ENCODE measurements around the gene IRX2. TPM values are rescaled to one million over a fixed set of nuclear protein-coding genes. Genes with fewer than 3 reads are reported as not detected.

IRX2 gene
- total RNA-seq, 2 experiments from 2014 or later: not detected

DNA sequence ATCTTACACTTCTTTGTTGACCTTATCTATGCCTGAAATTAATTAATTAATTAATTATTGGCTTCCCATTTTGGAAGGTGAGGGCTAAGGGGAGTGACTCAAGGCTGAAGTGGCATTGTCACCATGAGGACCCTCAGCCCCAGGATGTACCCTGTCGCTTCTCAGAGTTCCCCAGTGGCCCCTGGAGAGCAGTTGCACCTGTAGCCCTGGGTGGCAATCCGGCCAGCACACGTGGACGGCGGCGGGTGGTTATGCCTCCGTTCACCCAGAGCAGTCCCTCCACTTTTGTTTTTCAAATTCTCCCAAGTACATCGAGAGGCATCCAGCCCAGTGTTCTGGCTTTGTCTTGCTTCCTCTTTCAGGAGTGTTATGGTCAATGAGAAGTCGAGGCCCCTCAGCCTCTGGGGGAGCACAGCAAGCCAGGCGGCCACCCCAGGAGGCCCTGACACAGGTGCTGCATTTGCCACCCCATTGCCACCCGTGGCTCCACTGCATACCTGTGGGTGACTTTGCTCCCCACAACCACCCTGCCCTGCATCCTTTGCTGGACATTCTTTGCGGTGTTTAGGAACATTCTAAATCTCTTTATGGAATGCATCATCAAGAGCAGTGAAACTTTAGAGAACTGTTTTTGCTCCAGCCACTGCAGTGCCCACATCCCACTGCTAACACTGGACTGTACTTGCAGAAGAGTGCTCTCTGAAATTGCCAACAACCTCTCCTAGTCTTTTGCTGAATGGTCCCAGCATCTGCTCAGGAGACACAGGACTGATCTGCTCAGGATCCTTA lies 11.5 kb upstream of the IRX2 start:
- H3K4me1 Mint-ChIP-seq: no peaks in the 10 kb centered on the region

DNA sequence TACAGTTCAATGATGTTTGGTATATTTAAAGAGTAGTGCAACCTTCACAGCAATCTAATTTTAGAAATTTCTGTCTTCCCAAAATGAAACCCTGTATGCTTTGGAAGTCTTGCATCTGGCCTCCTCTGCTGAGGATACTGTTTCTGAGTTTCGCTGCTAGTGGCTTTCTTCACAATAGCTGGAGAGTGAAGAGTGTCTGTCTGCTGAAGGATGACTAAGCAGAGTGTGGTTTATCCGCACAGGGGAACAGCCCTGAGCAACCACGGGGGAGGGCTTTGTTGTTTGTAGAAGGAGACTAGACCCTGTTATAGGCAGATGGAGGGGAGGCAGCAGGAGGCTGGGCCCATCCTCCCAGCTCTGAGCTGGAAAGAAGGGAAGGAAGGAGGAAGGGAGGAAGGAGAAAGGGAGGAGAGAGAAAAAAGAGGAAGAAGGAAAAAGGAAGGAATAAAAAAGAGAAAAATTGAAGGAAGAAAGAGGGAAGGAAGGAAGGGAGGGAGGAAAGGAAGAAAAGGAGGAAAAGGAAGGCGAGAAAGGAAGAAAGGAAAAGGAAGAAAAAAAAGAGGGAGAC lies 10.5 kb upstream of the IRX2 start:
- POLR2A ChIA-PET: no interaction called here

More for the DNA sequence above, 11.5 kb upstream of the IRX2 start:
- no peaks in the 10 kb centered on the region for H3K9me3 Mint-ChIP-seq
- no peaks in the 10 kb centered on the region for H3K36me3 Mint-ChIP-seq (ENCODE audit: low read depth)
- no peak overlapping the region for H3K4me3 Mint-ChIP-seq
- ChIA-PET POLR2A (no interaction called here), CTCF (no interaction called here)
- H3K27me3 Mint-ChIP-seq: peaks cover 8% of the 10 kb centered on the region
- H3K27ac Mint-ChIP-seq: no peak overlapping the region
- no peak for DNase-seq

DNA sequence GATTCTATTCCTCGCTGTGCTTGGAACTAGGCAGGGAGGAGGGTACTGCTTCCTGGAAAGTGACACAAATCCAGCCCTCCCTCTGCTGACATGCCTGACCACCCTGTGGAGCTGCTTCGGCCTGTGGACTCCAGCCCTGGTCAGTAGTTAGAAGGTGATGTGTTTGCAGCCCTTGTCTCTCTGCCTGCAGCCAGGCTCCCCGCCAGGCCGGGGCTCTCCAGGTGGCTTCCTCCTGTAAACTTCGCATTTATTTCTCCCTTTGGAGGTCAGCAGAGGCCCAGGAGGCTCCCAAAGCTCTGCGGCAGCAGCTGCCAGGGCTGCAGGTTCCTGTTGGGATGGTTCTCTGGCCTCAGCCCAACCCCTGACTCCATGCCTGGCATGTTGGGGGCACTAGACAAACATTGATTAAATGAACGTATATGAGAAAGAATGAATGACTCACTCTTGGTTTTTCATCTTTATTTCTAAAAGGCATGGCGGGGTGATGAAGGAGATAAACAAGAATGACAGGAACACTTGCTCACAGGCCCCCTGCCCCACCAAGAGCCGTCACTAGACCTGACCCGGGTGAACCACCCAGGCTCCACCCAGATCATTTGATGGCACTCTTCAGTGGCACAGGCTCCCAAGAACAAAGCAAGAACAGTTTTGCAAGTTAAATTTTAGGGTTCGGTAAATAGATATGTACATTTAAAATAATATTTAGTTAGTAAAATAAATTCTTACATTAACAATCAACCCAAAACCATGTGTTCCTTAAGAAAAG lies 8.4 kb upstream of the IRX2 start:
- ChIA-PET POLR2A (no interaction called here), CTCF (no interaction called here)
- no peak for DNase-seq
- Mint-ChIP-seq H3K27me3 (peaks cover 33% of the 10 kb centered on the region), H3K4me3 (no peak overlapping the region), H3K9me3 (no peaks in the 10 kb centered on the region), H3K4me1 (peaks cover 5% of the 10 kb centered on the region), H3K27ac (no peak overlapping the region), H3K36me3 (ENCODE audit: low read depth) (no peaks in the 10 kb centered on the region)

More for the DNA sequence above, 10.5 kb upstream of the IRX2 start:
- Mint-ChIP-seq H3K36me3 (ENCODE audit: low read depth) (no peaks in the 10 kb centered on the region), H3K4me1 (no peaks in the 10 kb centered on the region), H3K9me3 (no peaks in the 10 kb centered on the region), H3K27ac (no peak overlapping the region), H3K4me3 (no peak overlapping the region), H3K27me3 (peaks cover 17% of the 10 kb centered on the region)
- CTCF ChIA-PET: no interaction called here
- no peak for DNase-seq

DNA sequence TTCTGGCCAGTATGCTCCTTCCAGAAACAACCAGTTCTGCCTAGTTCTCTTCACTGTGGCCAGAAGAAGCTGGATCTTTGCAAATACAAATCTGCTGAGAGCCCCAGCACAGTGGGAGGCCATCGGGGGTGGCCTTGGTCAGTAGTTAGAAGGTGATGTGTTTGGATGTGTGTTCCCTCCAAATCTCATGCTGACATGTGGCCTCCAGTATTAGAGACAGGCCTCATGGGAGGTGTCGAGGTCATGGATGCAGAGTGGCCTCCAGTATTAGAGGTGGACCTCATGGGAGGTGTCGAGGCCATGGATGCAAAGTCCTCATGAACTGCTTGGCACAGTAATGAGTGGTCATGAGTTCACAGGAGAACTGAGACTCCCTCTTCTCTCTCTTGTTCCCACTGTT lies 7.6 kb upstream of the IRX2 start:
- H3K9me3 Mint-ChIP-seq: no peaks in the 10 kb centered on the region
- H3K4me1 Mint-ChIP-seq: peaks cover 5% of the 10 kb centered on the region
- no peak overlapping the region for H3K4me3 Mint-ChIP-seq
- DNase-seq: no peak
- H3K36me3 Mint-ChIP-seq (ENCODE audit: low read depth): peaks cover 1% of the 10 kb centered on the region
- peaks cover 38% of the 10 kb centered on the region for H3K27me3 Mint-ChIP-seq
- ChIA-PET POLR2A (no interaction called here), CTCF (no interaction called here)
- no peak overlapping the region for H3K27ac Mint-ChIP-seq

DNA sequence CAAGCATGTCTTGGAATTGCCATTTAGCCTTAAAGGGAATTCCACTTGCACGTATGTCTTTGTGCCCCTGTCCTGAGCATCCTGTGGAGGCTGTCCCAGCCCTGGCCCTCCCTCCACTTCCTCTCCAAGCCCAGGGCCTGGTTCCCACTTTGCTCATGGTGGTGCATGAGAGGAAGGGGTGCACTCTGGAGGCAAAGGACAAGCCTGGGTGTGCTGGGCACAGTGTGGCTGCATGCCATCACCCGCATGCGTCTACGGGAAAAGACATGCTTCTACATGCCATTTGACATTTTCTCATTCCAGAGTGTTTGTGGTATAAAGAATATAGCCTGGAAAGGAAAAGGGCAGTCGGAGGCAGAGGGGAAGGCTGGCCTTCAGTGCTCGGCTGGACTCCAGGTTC lies 7.2 kb upstream of the IRX2 start:
- H3K36me3 Mint-ChIP-seq (ENCODE audit: low read depth): peaks cover 2% of the 10 kb centered on the region
- H3K27ac Mint-ChIP-seq: no peak overlapping the region
- no peak overlapping the region for H3K4me3 Mint-ChIP-seq
- peaks cover 5% of the 10 kb centered on the region for H3K4me1 Mint-ChIP-seq
- no peaks in the 10 kb centered on the region for H3K9me3 Mint-ChIP-seq
- CTCF ChIA-PET: no interaction called here
- POLR2A ChIA-PET: no interaction called here
- peaks cover 41% of the 10 kb centered on the region for H3K27me3 Mint-ChIP-seq
- no peak for DNase-seq

DNA sequence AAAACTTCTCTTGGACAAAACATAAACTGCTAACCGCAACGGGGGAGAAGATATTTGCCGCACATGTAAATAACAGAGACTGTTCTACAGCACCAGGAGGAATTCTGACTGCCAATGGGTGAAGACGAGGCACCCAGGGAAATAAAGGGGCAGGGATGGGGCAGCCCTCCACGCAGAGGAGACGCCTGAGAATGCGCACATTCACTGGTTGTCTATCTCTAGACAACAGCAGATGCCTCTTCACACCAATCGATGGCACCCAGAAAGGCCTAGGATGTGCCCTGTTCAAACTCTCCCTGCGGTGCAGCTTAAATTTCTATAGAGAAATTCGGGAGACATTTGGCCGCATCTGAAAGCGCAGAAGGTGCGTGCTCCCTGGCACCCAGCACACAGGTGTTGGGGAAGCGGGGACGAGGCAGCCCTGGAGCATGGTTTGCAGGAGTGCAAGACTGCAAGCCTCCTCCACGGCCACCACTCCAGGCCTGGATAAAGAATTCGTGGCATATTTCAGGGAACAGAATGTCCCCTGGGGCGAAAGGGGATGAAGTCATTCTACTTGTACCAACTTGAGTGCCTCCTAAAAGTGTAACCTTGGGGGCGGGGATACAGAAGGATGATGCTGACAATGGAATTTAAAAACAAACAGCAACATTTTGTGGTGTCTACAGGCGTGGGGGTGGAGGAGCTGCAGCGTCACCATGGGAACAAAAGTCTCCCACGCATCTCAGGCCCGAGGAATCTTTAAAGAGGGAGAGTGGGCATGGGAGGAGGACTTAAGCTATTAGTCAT lies 6.3 kb upstream of the IRX2 start:
- H3K9me3 Mint-ChIP-seq: no peaks in the 10 kb centered on the region
- H3K27me3 Mint-ChIP-seq: peaks cover 50% of the 10 kb centered on the region
- H3K27ac Mint-ChIP-seq: no peak overlapping the region
- peaks cover 5% of the 10 kb centered on the region for H3K4me1 Mint-ChIP-seq
- H3K36me3 Mint-ChIP-seq (ENCODE audit: low read depth): peaks cover 2% of the 10 kb centered on the region
- ChIA-PET CTCF (no interaction called here), POLR2A (no interaction called here)
- H3K4me3 Mint-ChIP-seq: no peak overlapping the region
- DNase-seq: no peak

DNA sequence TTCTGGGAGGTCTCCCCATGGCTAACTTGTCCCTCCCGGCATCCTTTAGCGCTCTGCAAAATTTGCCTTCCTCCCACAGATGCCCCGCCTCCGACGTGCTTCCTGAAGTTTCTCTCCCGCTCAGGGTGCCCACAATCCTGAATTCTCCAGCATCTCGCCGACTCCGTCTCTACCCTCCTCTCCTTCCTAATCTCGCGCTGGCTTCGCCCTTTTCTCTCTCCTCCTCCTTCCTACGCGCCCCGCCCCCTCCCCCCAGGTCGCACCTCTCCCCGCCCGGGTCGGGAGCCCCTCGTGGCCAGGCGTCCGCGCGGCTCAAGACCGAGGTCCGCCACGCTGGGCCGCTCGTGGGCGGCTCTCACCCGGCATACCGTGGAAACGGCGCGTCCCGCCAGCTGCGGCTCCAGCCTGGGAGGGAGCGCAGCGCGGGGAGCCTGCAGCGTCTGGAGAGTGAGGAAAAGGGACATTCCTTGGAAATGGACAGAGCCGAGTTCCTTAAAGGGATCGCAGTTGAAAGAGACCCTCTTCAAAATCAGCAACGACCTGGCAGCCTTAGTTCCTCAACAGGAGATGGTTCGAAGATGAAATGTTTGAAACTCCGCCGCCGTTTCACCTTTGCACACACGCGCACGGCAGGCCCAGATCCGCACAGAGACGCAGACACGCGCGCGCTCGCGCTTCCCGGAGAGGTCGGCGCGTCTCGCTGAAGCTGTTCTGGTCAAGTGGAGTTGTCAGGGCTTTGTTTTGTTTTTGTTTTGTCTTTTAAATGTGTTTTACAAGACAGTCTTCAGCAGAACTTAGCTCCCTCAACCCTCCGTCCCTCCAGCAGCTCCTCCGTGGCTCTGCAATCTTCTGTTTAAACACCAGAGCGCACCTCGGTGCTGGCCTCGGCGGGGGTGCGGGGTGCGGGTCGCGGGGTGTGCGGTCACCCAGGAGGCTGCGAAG lies 5.0 kb upstream of the IRX2 start:
- Mint-ChIP-seq H3K27me3 (peaks cover 52% of the 10 kb centered on the region), H3K9me3 (no peaks in the 10 kb centered on the region), H3K36me3 (ENCODE audit: low read depth) (peaks cover 2% of the 10 kb centered on the region), H3K4me1 (peaks cover 5% of the 10 kb centered on the region), H3K27ac (peak overlapping the region; percentile 79), H3K4me3 (peak overlapping the region; percentile 19)
- no peak for DNase-seq
- ChIA-PET POLR2A (no interaction called here), CTCF (interaction anchor here (0.8 kb wide), 1 partner anchor 13 kb away, joined by 3 read pairs; no protein-coding TSS in a partner anchor)

DNA sequence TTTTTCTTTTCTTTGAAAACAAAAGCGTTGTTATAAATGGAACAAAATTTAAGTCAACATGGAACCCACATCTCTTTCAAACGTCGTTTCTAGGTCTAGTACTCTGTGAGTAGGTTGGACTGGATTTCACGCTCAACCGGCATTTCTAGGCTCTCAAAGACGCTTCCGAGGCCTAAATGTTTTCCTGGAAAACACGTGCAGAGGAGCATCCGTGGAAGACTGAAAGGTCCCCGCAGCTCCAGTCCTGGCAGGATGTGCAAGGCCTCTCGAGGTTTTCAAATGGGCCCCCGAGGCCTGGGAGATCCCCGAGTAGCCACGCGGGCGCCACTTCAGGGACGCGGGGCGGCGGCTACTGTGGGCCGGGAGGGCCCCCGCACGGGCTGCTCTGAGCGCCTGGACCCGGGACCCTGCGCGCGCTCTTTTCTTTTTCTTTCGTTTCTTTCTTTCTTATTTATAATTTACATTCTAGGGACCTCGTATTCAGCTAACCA lies 4.2 kb upstream of the IRX2 start:
- Mint-ChIP-seq H3K4me3 (peak overlapping the region; percentile 5), H3K4me1 (peaks cover 5% of the 10 kb centered on the region), H3K9me3 (no peaks in the 10 kb centered on the region), H3K27me3 (peaks cover 52% of the 10 kb centered on the region), H3K27ac (peak overlapping the region; percentile 79), H3K36me3 (ENCODE audit: low read depth) (peaks cover 2% of the 10 kb centered on the region)
- CTCF ChIA-PET: interaction anchor here (0.8 kb wide), 1 partner anchor 12 kb away, joined by 3 read pairs; no protein-coding TSS in a partner anchor
- POLR2A ChIA-PET: no interaction called here
- no peak for DNase-seq

DNA sequence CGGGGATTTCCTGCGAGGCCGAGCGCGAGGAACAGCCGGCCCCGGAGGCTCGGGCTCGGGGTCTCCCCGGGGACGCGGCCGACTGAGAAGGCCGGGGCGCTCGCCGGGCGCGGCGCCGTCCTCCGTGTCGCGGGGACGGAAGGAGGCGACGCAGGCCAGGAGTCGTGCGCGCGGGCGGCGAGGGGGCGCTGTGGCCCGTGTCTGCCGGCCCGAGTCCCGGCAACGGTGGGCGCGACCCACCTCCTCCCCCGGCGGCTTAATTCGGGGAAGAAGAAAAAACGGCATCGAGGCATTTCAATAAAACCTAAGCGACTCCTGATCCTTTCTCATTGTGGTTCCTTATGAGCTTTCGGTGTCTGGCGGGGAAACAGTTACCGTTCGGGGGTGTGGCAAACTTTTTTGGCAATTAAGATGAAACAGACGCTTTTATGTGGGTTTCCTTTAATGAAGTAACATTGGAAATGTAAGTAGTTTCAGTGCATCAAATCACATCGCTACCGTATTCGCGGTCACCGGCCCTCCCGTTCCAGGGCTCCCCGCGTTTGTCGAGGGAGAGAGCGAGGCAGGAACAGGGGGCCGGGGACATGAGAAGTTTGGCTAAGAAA lies 3.7 kb upstream of the IRX2 start:
- Mint-ChIP-seq H3K4me3 (no peak overlapping the region), H3K9me3 (no peaks in the 10 kb centered on the region), H3K27me3 (peaks cover 52% of the 10 kb centered on the region), H3K27ac (peak overlapping the region; percentile 50), H3K4me1 (peaks cover 5% of the 10 kb centered on the region), H3K36me3 (ENCODE audit: low read depth) (peaks cover 2% of the 10 kb centered on the region)
- CTCF ChIA-PET: interaction anchor here (0.8 kb wide), 1 partner anchor 11 kb away, joined by 3 read pairs; no protein-coding TSS in a partner anchor
- no peak for DNase-seq
- POLR2A ChIA-PET: no interaction called here

DNA sequence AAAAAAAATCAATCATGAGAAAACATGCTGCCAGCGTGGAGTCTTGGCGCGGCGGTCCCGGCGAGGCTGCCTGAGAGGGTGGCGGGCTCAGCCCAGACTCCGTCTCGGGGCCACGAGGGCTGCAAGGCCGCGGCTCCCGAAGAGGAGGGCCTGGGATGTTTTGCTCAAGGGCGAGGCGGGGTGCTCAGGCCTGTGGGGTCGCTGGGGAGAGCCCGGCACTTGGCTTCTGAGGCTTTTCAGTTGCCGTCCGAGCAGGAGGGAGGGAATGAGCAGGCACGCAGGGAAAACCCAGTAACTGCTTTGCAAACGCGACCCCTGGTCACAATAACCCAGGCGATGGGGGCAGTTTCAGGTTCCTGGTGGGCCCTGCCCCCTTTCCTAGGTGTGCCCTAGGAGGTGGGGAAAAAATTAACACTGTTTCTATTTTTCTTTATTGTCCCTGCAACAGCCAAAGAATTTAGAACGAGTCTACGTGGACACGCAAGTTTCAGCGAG lies 3.2 kb upstream of the IRX2 start:
- ChIA-PET POLR2A (no interaction called here), CTCF (no interaction called here)
- Mint-ChIP-seq H3K4me1 (peaks cover 8% of the 10 kb centered on the region), H3K9me3 (no peaks in the 10 kb centered on the region), H3K27ac (peak overlapping the region; percentile 36), H3K27me3 (peaks cover 58% of the 10 kb centered on the region), H3K36me3 (ENCODE audit: low read depth) (peaks cover 2% of the 10 kb centered on the region), H3K4me3 (no peak overlapping the region)
- DNase-seq: no peak

DNA sequence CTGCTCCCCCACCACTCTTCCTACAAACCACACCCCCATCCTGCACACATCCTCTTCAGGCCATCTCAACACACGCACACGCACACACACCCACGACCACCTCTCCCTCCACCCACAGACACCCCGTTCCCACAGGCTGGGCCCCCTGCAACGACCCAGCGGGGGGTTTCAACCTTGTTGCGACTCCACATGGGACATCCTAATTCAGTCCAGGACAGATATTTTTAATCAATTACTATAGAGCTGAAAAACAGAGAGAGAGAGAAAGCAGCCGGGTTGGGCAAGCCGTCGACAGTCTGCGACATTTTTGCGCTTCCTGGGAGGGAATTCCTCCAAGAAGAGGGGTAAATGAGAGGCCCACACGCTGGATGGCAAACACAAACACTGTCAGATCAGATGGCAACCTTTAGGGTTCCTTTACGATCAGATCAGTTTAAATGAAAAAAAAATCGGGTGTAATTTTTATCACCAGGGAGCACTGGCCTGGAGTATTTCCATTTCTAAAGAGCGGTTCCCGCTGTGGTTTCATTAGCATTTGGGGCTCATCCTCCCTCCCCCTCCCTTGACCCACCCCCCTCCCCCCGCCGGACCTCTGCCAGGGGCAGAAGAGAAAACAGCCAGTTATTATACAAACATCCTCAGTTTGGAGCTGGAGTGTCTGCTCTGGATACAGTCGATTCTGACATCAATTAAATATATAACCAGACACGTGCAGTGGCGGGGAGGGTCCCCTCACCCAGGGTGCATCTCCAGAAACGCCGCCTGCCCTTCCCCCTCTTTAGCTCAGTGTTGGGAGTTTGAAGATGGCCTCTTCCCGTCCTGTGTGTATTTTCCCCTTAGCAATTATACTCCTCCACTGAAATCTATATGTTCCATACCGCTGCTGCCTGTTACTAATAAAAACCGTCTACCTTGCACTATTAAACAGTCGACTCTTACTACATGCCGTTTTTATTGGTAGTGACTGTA lies 2.3 kb upstream of the IRX2 start:
- H3K27ac Mint-ChIP-seq: peak overlapping the region; percentile 66
- H3K4me3 Mint-ChIP-seq: no peak overlapping the region
- POLR2A ChIA-PET: no interaction called here
- peaks cover 3% of the 10 kb centered on the region for H3K36me3 Mint-ChIP-seq (ENCODE audit: low read depth)
- no peak for DNase-seq
- peaks cover 8% of the 10 kb centered on the region for H3K4me1 Mint-ChIP-seq
- CTCF ChIA-PET: no interaction called here
- H3K9me3 Mint-ChIP-seq: no peaks in the 10 kb centered on the region
- peaks cover 62% of the 10 kb centered on the region for H3K27me3 Mint-ChIP-seq

Measured in activated CD4-positive, alpha-beta T cell treated with anti-CD3 and anti-CD28 coated beads, Interleukin-2, amount 10 ng/mL, durations not matched to agents 7 days and 5 days (primary cell).